Right lobe of liver (tissue), 6 donors: Measurements from ENCODE around the gene KCNC1. TPM values are rescaled to one million over a fixed set of nuclear protein-coding genes. Genes with fewer than 3 reads are reported as not detected.

Source experiments
- ATAC-seq, 4 donors: fragments of 200-7000 bp; cut with Tn5 transposase; one replicate each; pipeline ENCODE4 v1.9.1; 2020; ENCODE audit warnings: mild to moderate bottlenecking in 4 of 4, moderate library complexity in 4 of 4
- DNase-seq, 3 donors: peaks; one replicate each; pipeline ENCODE4 v3.0.0-alpha.2; 2020
- H3K27ac ChIP-seq, 3 donors: fragments of 200-600 bp; one replicate each; pipeline ENCODE4 v1.8.0; 2022
- H3K27me3 ChIP-seq, 2 donors: fragments of 200-600 bp; one replicate each; pipeline ENCODE4 v1.8.0; 2022
- H3K36me3 ChIP-seq, 4 donors: fragments of 200-600 bp; sonication (generic) in 1 of 4; one replicate each; pipeline versions ENCODE4 v1.5.1 to v1.8.0; 2017 to 2022; ENCODE audit warnings: control low read depth in 1 of 4
- H3K4me1 ChIP-seq, 4 donors: fragments of 200-600 bp; sonication (generic) in 1 of 4; one replicate each; pipeline versions ENCODE4 v1.5.1 to v1.8.0; 2017 to 2022; ENCODE audit warnings: control low read depth in 1 of 4
- H3K4me3 ChIP-seq, 3 donors: fragments of 200-600 bp; one replicate each; pipeline ENCODE4 v1.8.0; 2022
- H3K9me3 ChIP-seq, 4 donors: fragments of 200-600 bp; sonication (generic) in 1 of 4; one replicate each; pipeline versions ENCODE4 v1.5.1 to v1.8.0; 2017 to 2022; ENCODE audit warnings: control low read depth in 1 of 4
- POLR2A ChIP-seq: fragments of 450-650 bp; IDR thresholded peaks from one replicate; pipeline ENCODE4 v1.6.1; 2017; ENCODE audit warnings: antibody characterized with exemption, mild to moderate bottlenecking
- WGBS: methylation state at CpG from one replicate; pipeline ENCODE4 v1.1.6; 2018; ENCODE audit warnings: low coverage, low lambda C conversion rate; ENCODE audit not compliant: insufficient coverage; ENCODE audit errors: missing lambda C conversion rate; 5-methylcytosine and 5-hydroxymethylcytosine counted together
- intact Hi-C, 2 donors: fragments of 100-400 bp; cut with DNase I; formaldehyde crosslinking; loops; one replicate each; pipeline versions ENCODE4 v1.11.2 to v1.14.1; 2022
- total RNA-seq, 6 experiments: library from RNA; depleted of rRNA in 2 of 6; stranded (reverse); fragments of >200 nt in 2 of 6; fragmentation: NEBNext Ultra II Directional in 3 of 6; extraction: Animal tissue kit (Norgen Biotek cat#: 25700) in 3 of 6; gene quantifications; one replicate each; pipeline versions ENCODE4 v1.1.0 to v1.2.4, GENCODE V29; 2016 to 2023
- TF ChIP-seq, protein P1 (sequence below), 4 donors: fragments of 200-600 bp in 3 of 4; fragments of 450-650 bp in 1 of 4; IDR thresholded peaks; one replicate each; pipeline versions ENCODE4 v1.5.1 to v1.8.0; 2016 to 2022; ENCODE audit warnings: antibody characterized with exemption in 4 of 4, mild to moderate bottlenecking in 2 of 4
- donor health status: DM: no; HTN: yes; CAD: no.
- donor health status: DM: no; HTN: no; CAD: no.
- donor health status: DM: no; HTN: no; CAD: no.
- donor health status: DM: no; HTN: yes; CAD: no.
- donor health status: DM: no; HTN: yes; CAD: no.

The KCNC1 gene
- total RNA-seq, 6 experiments from 2014 or later: not detected

DNA sequence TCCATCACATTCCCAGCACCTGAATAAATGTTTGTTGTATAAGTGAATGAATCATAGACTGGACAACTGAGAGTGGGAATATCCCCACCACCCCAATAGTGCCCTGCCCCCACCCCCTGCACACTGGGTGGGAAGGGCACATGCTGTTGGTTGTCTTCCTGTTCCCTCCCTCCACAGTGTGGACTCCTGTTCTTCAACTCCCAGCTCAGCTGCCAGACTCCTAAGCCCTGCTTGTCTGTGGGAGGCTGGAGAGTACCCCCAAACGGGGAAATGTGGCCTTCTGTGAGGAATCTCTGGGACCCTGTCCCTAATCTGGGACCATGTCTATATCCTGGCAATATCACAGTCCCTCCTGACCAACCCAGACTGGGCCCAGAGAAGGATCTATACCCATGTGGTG, 20.7 kb upstream of the KCNC1 start:
- ATAC-seq (no peak), DNase-seq (no peak)
- WGBS: 0% methylated on average over 1 of the region's 1 CpG
- Histone ChIP-seq H3K4me1 (no peaks in the 10 kb centered on the region), H3K36me3 (no peaks in the 10 kb centered on the region), H3K4me3 (no peak overlapping the region), H3K27me3 (peaks cover 3 to 4% of the 10 kb centered on the region in 2 donors), H3K27ac (no peak overlapping the region), H3K9me3 (no peaks in the 10 kb centered on the region)
- intact Hi-C loops: loop anchor here in 1 of 2 donors (5.0 kb wide), 1 partner anchor 102 kb away; no protein-coding TSS in a partner anchor
- TF ChIP-seq POLR2A: no peak
- TF ChIP-seq, protein P1, sequence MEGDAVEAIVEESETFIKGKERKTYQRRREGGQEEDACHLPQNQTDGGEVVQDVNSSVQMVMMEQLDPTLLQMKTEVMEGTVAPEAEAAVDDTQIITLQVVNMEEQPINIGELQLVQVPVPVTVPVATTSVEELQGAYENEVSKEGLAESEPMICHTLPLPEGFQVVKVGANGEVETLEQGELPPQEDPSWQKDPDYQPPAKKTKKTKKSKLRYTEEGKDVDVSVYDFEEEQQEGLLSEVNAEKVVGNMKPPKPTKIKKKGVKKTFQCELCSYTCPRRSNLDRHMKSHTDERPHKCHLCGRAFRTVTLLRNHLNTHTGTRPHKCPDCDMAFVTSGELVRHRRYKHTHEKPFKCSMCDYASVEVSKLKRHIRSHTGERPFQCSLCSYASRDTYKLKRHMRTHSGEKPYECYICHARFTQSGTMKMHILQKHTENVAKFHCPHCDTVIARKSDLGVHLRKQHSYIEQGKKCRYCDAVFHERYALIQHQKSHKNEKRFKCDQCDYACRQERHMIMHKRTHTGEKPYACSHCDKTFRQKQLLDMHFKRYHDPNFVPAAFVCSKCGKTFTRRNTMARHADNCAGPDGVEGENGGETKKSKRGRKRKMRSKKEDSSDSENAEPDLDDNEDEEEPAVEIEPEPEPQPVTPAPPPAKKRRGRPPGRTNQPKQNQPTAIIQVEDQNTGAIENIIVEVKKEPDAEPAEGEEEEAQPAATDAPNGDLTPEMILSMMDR (IDR thresholded peaks at IDR 0.05): no peak

DNA sequence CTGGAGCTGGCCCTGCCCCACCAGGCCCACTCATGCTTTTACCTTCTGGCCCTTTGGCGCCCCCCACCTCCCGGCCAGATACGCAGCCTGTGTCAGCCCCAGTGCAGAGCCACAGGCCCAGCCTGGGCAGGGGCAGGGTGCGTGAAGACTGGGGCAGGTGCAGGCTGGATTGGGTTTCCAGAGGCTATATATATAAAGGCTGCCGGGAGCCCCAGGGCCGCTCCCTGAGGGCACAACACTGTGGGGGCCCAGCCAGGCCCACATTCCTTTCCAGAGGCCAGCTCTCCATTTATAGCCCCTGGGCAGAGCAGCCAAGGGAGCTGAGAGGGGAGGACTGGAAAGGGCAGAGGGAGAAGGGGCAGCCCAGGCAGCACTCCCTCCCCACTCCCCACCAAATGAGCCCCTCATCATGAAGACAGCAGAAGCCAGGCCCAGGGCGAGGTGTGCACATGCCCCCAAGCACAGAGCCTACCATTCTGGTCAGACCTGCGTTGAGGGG, 20.2 kb upstream of the KCNC1 start:
- no peak overlapping the region for H3K27ac ChIP-seq
- no peak for TF ChIP-seq POLR2A
- TF ChIP-seq, protein P1 (IDR thresholded peaks at IDR 0.05): no peak
- H3K9me3 ChIP-seq: no peaks in the 10 kb centered on the region
- no peaks in the 10 kb centered on the region for H3K4me1 ChIP-seq
- no peak overlapping the region for H3K4me3 ChIP-seq
- peaks cover 8 to 9% of the 10 kb centered on the region in 2 donors for H3K27me3 ChIP-seq
- no peaks in the 10 kb centered on the region for H3K36me3 ChIP-seq
- intact Hi-C loops: loop anchor here in 1 of 2 donors (5.0 kb wide), 1 partner anchor 102 kb away; no protein-coding TSS in a partner anchor
- no peak for DNase-seq
- WGBS: no CpG with 5 or more reads among the region's 8 CpGs
- ATAC-seq: no peak

DNA sequence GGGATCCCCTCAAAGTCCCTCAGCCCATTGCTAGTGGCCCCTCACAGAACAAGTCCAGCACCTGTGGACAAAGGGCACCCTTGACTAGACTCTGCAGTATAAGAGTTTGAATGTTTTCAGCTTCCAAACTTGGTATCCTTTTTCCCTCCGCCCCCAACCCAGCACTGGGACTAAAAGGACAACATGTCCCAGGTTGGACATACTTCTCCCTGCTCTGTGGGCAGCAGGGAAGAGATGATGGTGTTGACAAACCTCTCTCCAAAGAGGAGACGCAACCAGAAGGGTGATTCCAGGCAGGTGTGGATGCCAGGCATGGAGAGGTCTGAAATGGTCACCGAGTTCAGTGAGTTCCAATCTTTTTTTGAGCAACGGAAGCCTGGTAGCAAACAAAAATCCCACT, 19.7 kb upstream of the KCNC1 start:
- DNase-seq (no peak), ATAC-seq (no peak)
- Histone ChIP-seq H3K36me3 (no peaks in the 10 kb centered on the region), H3K4me3 (no peak overlapping the region), H3K27ac (no peak overlapping the region), H3K9me3 (no peaks in the 10 kb centered on the region), H3K27me3 (peaks cover 11 to 13% of the 10 kb centered on the region in 2 donors), H3K4me1 (no peaks in the 10 kb centered on the region)
- TF ChIP-seq, protein P1 (IDR thresholded peaks at IDR 0.05): no peak
- TF ChIP-seq POLR2A: no peak
- intact Hi-C loops: loop anchor here in 1 of 2 donors (5.0 kb wide), 1 partner anchor 103 kb away; no protein-coding TSS in a partner anchor
- WGBS: 74% methylated on average over 4 of the region's 4 CpGs

DNA sequence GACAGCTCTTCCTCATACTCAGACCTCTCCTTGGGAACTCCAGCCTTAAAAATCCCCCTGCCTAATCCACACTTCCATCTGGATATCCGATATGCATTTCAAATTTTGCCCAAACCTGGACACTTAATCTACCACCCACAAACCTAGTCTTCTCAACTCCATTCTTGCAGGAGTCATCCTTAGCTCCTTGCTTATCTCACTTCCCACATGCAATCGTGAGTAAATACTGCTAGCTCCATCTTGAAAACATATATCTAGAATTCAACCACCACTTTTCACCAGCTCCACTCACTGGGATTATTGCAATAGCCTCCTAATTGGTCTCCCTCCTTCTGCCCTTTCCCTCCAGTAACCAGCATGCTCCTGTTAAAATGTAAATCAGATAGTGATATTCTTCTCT, 17.8 kb upstream of the KCNC1 start:
- 32% methylated on average over 2 of the region's 2 CpGs for WGBS
- Histone ChIP-seq H3K4me3 (no peak overlapping the region), H3K27ac (no peak overlapping the region), H3K9me3 (no peaks in the 10 kb centered on the region), H3K27me3 (peaks cover 18 to 32% of the 10 kb centered on the region in 2 donors), H3K4me1 (no peaks in the 10 kb centered on the region), H3K36me3 (no peaks in the 10 kb centered on the region)
- no peak for DNase-seq
- no peak for ATAC-seq
- intact Hi-C loops: no loop called here
- TF ChIP-seq, protein P1 (IDR thresholded peaks at IDR 0.05): no peak
- TF ChIP-seq POLR2A: no peak
